C4-2B (cell line): ENCODE data around the gene CASP7.

Experiments used
- H3K27ac ChIP-seq: fragments of 450-650 bp; 2 replicates; pipeline ENCODE4 v1.5.1; 2017
- CTCF ChIP-seq: fragments of 450-650 bp; conservative IDR thresholded peaks from 2 replicates; pipeline ENCODE4 v1.5.1; 2017; ENCODE audit warnings: mild to moderate bottlenecking
- ZFX ChIP-seq: fragments of 450-650 bp; IDR thresholded peaks from 2 replicates; pipeline ENCODE4 v1.6.1; 2017

The CASP7 gene

GRCh38 chr10:113690749-113691148, 11.0 kb downstream of the CASP7 start:
- TF ChIP-seq CTCF: no peak
- no peak for TF ChIP-seq ZFX
- no peak overlapping the region for H3K27ac ChIP-seq

- TF ChIP-seq ZFX: no peak
- TF ChIP-seq CTCF: no peak
- no peak overlapping the region for H3K27ac ChIP-seq
Observed at GRCh38 chr10:113691381-113691780, 11.7 kb downstream of the CASP7 start.

DNA sequence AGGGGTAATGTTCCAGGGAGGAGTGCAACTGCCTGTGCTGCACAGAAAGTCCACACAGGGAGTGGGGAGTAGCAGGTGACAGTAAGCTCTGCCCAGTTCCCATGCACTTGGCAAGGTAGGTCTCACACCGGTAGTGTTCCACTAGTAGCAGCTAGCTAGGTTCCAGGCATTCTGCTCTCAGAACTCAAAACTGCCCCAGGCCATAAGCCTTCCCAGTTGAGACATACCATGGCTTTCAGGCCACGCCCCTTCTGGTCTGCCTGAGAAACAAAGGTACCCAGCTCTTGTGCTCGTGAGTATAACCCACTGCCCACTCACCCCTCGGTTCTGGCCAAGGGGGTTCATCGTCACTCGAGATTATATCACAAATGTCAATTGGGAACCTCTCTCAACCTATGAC, 12.6 kb downstream of the CASP7 start:
- H3K27ac ChIP-seq: no peak overlapping the region
- no peak for TF ChIP-seq ZFX
- TF ChIP-seq CTCF: no peak

DNA sequence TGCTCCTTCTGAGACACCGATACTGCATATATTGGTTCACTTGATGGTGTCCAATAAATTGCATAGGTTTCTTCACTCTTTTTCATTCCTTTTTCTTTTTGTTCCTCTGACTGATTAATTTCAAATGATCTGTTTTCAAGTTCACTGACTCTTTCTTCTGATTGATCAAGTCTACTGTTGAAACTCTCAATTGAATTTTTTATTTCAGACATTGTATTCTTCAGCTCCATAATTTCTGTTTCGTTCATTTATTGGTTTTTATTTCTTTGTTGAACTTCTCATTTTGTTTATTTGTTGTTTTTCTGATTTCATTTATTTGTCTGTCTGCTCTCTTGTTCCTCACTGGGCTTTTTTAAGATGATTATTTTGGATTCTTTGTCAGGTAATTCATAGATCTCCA, 13.6 kb downstream of the CASP7 start:
- TF ChIP-seq CTCF (no peak), ZFX (no peak)
- H3K27ac ChIP-seq: no peak overlapping the region

DNA sequence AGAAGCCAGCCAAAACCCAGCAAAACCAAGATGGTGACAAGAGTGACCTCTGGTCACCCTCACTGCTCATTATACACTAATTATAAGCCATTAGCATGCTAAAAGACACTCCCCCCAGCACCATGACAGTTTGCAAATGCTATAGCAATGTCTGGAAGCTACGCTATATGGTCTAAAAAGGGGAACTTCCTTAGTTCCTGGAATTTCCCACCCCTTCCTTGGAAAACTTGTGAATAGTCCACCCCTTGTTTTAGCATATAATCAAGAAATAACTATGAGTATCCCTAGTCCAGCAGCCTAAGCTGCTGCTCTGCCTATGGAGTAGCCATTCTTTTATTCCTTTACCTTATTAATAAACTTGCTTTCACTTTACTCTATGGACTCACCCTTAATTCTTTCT, 16.0 kb downstream of the CASP7 start:
- TF ChIP-seq ZFX (no peak), CTCF (no peak)
- no peak overlapping the region for H3K27ac ChIP-seq

GRCh38 chr10:113697595-113697994, 17.9 kb downstream of the CASP7 start:
- no peak for TF ChIP-seq ZFX
- TF ChIP-seq CTCF: no peak
- H3K27ac ChIP-seq: no peak overlapping the region

DNA sequence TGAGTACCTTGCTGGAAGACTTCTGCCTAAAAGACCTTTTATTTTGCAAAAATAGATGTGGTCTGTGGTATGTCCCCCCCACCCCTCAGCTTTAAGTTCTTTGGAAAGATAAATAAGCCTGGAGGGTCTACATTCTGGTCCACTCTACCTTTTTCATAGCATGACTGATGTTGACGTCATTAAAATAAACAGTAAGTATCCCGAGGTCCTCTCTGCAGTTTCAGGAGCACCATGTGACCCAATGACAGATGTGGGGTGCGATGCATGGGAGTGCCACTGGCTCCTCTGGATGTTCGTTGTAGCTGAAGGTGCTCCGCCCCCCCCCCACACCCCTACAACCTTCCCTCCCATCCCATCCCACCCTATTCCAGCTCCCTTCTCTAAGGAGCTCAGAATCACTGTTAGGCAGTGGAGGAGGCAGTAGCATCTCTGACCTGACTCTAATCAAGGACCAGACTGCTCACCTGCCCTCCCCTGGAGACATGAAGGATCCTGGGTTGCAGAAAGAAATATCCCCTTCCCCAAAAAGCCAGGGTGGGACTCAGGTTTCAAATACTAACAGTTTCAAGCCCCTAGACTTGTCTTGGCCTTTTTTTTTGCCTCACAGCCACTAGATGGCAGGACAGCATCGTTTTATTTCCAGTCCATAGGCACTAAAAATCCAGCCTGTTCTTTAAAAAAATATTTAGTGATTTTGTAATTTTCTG, 25.1 kb downstream of the CASP7 start:
- no peak for TF ChIP-seq ZFX
- TF ChIP-seq CTCF: peak; percentile 82
- no peak overlapping the region for H3K27ac ChIP-seq
